H1 (cell line): ENCODE data around the gene UPF1. TPM values are rescaled to one million over a fixed set of nuclear protein-coding genes. Genes with fewer than 3 reads are reported as not detected.

Experiments used
- CBX5 ChIP-seq: fragments of 300-800, 300-1000 bp; sonication (generic); IDR thresholded peaks from 2 replicates; pipeline ENCODE4 v1.7.1; 2016; ENCODE audit warnings: antibody characterized with exemption, low read length, low read depth
- POLR2A ChIP-seq, 2 experiments: IDR thresholded peaks; 1 replicate in 1 of 2; 2 replicates in 1 of 2; pipeline ENCODE4 v1.6.1; 2011; ENCODE audit warnings: low read depth in 2 of 2, low read length in 2 of 2, mild to moderate bottlenecking in 2 of 2; ENCODE audit errors: control extremely low read depth in 1 of 2
- polyA plus RNA-seq, 7 experiments: library from polyadenylated mRNA; depleted of rRNA in 3 of 7; stranded (reverse) in 5 of 7; unstranded in 2 of 7; fragments of >200 nt in 5 of 7; fragments of 200-250 nt in 2 of 7; gene quantifications; 1 replicate in 5 of 7; 2 replicates in 1 of 7; 4 replicates in 1 of 7; pipeline versions ENCODE4 v1.2.1 to v1.2.3, GENCODE V29; 2011 to 2013; ENCODE audit warnings: missing spikeins in 2 of 7, mixed read lengths in 2 of 7
- total RNA-seq: library from RNA; stranded (reverse); fragmentation: NEBNext Ultra II Directional; extraction: Animal tissue kit (Norgen Biotek cat#: 25700); gene quantifications from 2 replicates; pipeline ENCODE4 v1.2.1, GENCODE V29; 2021
- TF ChIP-seq, protein P1 (sequence below), 3 experiments: IDR thresholded peaks; 1 replicate in 2 of 3; 2 replicates in 1 of 3; pipeline versions ENCODE4 v1.5.1 to v1.6.1; 2011; ENCODE audit warnings: low read length in 3 of 3, mild to moderate bottlenecking in 3 of 3, inconsistent platforms in 2 of 3, low read depth in 1 of 3, moderate library complexity in 1 of 3; ENCODE audit not compliant: insufficient read depth in 1 of 3; ENCODE audit errors: control extremely low read depth in 1 of 3

UPF1 gene
- total and polyA plus RNA-seq, 2 of the 8 experiments (the other 6 are each of a cell fraction or from before 2014, with no cell fraction given), result 46.4 to 62.0 TPM

- TF ChIP-seq, protein P1, sequence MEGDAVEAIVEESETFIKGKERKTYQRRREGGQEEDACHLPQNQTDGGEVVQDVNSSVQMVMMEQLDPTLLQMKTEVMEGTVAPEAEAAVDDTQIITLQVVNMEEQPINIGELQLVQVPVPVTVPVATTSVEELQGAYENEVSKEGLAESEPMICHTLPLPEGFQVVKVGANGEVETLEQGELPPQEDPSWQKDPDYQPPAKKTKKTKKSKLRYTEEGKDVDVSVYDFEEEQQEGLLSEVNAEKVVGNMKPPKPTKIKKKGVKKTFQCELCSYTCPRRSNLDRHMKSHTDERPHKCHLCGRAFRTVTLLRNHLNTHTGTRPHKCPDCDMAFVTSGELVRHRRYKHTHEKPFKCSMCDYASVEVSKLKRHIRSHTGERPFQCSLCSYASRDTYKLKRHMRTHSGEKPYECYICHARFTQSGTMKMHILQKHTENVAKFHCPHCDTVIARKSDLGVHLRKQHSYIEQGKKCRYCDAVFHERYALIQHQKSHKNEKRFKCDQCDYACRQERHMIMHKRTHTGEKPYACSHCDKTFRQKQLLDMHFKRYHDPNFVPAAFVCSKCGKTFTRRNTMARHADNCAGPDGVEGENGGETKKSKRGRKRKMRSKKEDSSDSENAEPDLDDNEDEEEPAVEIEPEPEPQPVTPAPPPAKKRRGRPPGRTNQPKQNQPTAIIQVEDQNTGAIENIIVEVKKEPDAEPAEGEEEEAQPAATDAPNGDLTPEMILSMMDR (IDR thresholded peaks at IDR 0.05; ENCODE audit: control extremely low read depth in 1 of 3, insufficient read depth in 1 of 3, low read depth in 1 of 3, low read length in 3 of 3), result no peak
- TF ChIP-seq POLR2A (IDR thresholded peaks at IDR 0.05; ENCODE audit: control extremely low read depth in 1 of 2, low read depth in 2 of 2, low read length in 2 of 2) (no peak), CBX5 (no peak)
Observed at GRCh38 chr19:18840288-18841267, 8.8 kb downstream of the UPF1 start (continued).
